DND-41 (cell line): ENCODE measurements around the gene INPP5A.

Source experiments
- ATAC-seq: fragments of 200-7000 bp; cut with Tn5 transposase; 3 replicates; pipeline ENCODE4 v1.9.1; 2021; ENCODE audit warnings: low read depth; ENCODE audit not compliant: insufficient read depth
- DNase-seq: peaks from one replicate; pipeline ENCODE4 v3.0.0-alpha.2; 2020
- H2AFZ ChIP-seq: 2 replicates; pipeline ENCODE4 v1.6.0; 2012; ENCODE audit warnings: low read depth, low read length
- H3K27ac ChIP-seq: 2 replicates; pipeline ENCODE4 v1.5.1; 2012; ENCODE audit warnings: low read length, inconsistent platforms
- H3K27me3 ChIP-seq: fragments of 200-600 bp; sonication (generic); 2 replicates; pipeline ENCODE4 v1.6.0; 2012; ENCODE audit warnings: low read length, mild to moderate bottlenecking, inconsistent platforms; ENCODE audit not compliant: insufficient read depth, poor library complexity
- H3K36me3 ChIP-seq: 2 replicates; pipeline ENCODE4 v1.5.1; 2012; ENCODE audit warnings: low read length, inconsistent platforms; ENCODE audit not compliant: insufficient read depth
- H3K4me1 ChIP-seq: 2 replicates; pipeline ENCODE4 v1.5.1; 2012; ENCODE audit warnings: mild to moderate bottlenecking, low read length; ENCODE audit not compliant: insufficient read depth
- H3K4me2 ChIP-seq: 2 replicates; pipeline ENCODE4 v1.6.0; 2012; ENCODE audit warnings: mild to moderate bottlenecking, moderate library complexity, low read length, inconsistent platforms; ENCODE audit not compliant: insufficient read depth
- H3K4me3 ChIP-seq, 2 experiments: fragments of 200-600 bp in 1 of 2; shearing (Covaris generic) in 1 of 2; 2 replicates each; pipeline ENCODE4 v1.5.1; 2012 to 2016; ENCODE audit warnings: inconsistent platforms in 2 of 2, low read length in 2 of 2, mild to moderate bottlenecking in 2 of 2, low read depth in 1 of 2, moderate library complexity in 1 of 2
- H3K79me2 ChIP-seq: 2 replicates; pipeline ENCODE4 v1.6.0; 2012; ENCODE audit warnings: low read length, inconsistent platforms; ENCODE audit not compliant: insufficient read depth
- H3K9ac ChIP-seq: 2 replicates; pipeline ENCODE4 v1.6.0; 2012; ENCODE audit warnings: low read depth, mild to moderate bottlenecking, inconsistent platforms, low read length, moderate library complexity
- H3K9me3 ChIP-seq: 2 replicates; pipeline ENCODE4 v1.5.1; 2012; ENCODE audit warnings: low read length, moderate library complexity, mild to moderate bottlenecking, inconsistent platforms; ENCODE audit not compliant: insufficient read depth, severe bottlenecking
- H4K20me1 ChIP-seq: 2 replicates; pipeline ENCODE4 v1.6.0; 2012; ENCODE audit warnings: low read length; ENCODE audit not compliant: insufficient read depth
- EZH2 ChIP-seq: IDR thresholded peaks from 3 replicates; pipeline ENCODE4 v1.6.1; 2012; ENCODE audit warnings: borderline replicate concordance, low read depth, mild to moderate bottlenecking, moderate library complexity, low read length, inconsistent platforms; ENCODE audit not compliant: severe bottlenecking
- TF ChIP-seq, protein P1 (sequence below): IDR thresholded peaks from 2 replicates; pipeline ENCODE4 v1.5.1; 2012; ENCODE audit warnings: borderline replicate concordance, low read length, moderate library complexity, mild to moderate bottlenecking; ENCODE audit not compliant: poor library complexity, severe bottlenecking; ENCODE audit errors: extremely low read depth

INPP5A gene

DNA sequence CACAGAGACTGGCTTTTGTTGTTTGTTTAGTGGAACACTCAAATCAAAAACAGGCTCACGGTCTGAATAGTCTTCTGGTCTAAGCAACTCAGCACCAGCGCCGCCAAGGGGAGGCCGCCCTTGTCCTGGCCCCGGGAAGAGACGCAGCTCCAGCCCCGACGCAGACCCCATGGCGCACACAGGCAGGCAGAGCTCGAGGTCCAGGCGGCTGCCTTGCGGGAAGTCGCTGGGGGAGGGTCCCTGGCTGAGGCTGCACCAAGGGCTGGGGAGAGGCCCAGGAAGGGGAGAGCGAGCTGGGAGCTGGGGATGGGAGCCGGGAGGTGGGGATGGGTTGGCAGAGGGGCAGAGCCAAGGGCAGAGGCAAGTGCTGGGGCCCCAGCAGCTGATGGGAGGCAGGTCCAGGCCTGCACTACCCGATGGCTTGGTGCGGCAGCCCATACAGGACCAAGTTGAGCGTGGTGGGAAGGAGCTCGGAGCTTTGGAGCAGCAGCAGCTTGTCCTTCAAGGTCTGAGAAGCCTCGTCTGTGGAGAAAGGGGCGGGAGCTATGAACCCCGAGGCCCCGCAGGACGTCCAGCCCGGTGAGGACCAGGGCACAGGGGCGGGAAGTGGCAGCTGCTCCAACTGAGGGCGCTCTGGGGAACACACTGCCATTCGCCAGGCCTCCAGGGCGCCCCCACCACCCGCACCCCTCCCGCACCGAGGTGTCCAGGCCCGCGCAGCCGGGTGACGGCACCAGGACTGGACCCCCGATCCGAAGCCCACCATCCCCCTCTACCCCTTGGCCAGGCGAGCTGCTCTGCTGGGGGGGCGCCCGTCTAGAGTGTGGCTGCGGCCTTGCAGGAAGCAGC, 271.0 kb downstream of the INPP5A start:
- DNase-seq = no peak
- Histone ChIP-seq H4K20me1 (no peaks in the 10 kb centered on the region), H3K9me3 (no peaks in the 10 kb centered on the region), H3K36me3 (no peaks in the 10 kb centered on the region), H2AFZ (no peak overlapping the region), H3K4me2 (no peak overlapping the region), H3K79me2 (no peaks in the 10 kb centered on the region), H3K9ac (no peak overlapping the region), H3K27me3 (no peaks in the 10 kb centered on the region), H3K4me3 (no peak overlapping the region), H3K27ac (no peak overlapping the region), H3K4me1 (no peaks in the 10 kb centered on the region)
- TF ChIP-seq, protein P1, sequence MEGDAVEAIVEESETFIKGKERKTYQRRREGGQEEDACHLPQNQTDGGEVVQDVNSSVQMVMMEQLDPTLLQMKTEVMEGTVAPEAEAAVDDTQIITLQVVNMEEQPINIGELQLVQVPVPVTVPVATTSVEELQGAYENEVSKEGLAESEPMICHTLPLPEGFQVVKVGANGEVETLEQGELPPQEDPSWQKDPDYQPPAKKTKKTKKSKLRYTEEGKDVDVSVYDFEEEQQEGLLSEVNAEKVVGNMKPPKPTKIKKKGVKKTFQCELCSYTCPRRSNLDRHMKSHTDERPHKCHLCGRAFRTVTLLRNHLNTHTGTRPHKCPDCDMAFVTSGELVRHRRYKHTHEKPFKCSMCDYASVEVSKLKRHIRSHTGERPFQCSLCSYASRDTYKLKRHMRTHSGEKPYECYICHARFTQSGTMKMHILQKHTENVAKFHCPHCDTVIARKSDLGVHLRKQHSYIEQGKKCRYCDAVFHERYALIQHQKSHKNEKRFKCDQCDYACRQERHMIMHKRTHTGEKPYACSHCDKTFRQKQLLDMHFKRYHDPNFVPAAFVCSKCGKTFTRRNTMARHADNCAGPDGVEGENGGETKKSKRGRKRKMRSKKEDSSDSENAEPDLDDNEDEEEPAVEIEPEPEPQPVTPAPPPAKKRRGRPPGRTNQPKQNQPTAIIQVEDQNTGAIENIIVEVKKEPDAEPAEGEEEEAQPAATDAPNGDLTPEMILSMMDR = no peak
- TF ChIP-seq EZH2 = no peak
- no peak for ATAC-seq

GRCh38 chr10:132809232-132810140, 271.9 kb downstream of the INPP5A start:
- TF ChIP-seq, protein P1 = no peak
- TF ChIP-seq EZH2 = no peak
- H3K79me2 ChIP-seq = no peaks in the 10 kb centered on the region
- H3K9ac ChIP-seq = no peak overlapping the region
- DNase-seq = no peak
- H3K4me1 ChIP-seq = no peaks in the 10 kb centered on the region
- no peaks in the 10 kb centered on the region for H4K20me1 ChIP-seq
- no peak for ATAC-seq
- H3K36me3 ChIP-seq = no peaks in the 10 kb centered on the region
- no peak overlapping the region for H3K27ac ChIP-seq
- no peak overlapping the region for H3K4me2 ChIP-seq
- no peak overlapping the region for H2AFZ ChIP-seq
- H3K27me3 ChIP-seq = no peaks in the 10 kb centered on the region
- H3K9me3 ChIP-seq = no peaks in the 10 kb centered on the region
- H3K4me3 ChIP-seq = no peak overlapping the region

DNA sequence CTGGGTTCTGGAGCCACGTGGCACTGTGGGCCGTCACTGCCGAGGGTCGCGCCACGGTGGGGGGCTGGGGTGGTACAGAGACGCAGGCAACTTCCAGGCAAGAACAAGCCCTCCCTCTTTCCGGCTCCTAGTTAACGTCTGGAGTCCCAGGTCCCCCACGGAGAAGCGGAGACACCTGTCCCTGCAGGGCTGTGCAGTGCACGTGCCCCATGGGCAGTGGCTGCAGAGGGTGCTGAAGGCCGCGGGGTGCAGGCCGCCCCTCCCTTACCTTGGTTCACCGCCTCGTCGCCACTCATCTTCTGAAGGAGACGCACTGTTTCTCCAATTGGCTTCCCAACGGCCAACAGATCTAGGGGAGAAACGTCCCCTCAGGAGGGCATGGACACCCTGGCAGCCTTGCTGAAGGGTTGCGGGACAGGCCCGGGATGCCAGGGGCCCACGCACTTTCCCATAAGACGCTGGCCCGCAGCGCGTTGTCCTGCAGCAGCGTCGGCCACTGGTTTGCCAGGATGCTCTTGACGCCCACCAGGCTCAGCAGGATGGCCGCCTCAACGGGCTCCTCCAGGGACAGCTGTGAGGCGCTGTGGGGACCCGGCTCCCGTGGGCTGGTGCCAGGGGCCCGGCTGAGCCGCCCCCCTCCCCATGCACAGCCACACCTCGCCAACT, 272.7 kb downstream of the INPP5A start:
- Histone ChIP-seq H3K4me1 (no peaks in the 10 kb centered on the region), H3K4me2 (no peak overlapping the region), H4K20me1 (no peaks in the 10 kb centered on the region), H3K36me3 (no peaks in the 10 kb centered on the region), H3K9me3 (no peaks in the 10 kb centered on the region), H2AFZ (no peak overlapping the region), H3K79me2 (no peaks in the 10 kb centered on the region), H3K9ac (no peak overlapping the region), H3K27ac (no peak overlapping the region), H3K4me3 (no peak overlapping the region), H3K27me3 (no peaks in the 10 kb centered on the region)
- DNase-seq = no peak
- no peak for TF ChIP-seq EZH2
- TF ChIP-seq, protein P1 = no peak
- no peak for ATAC-seq
